Activated CD4-positive, alpha-beta T cell treated with anti-CD3 and anti-CD28 coated beads, Interleukin-2, amount 10 ng/mL, durations not matched to agents 7 days and 5 days (primary cell): ENCODE results near the gene TNFRSF1A. TPM values are rescaled to one million over a fixed set of nuclear protein-coding genes. Genes with fewer than 3 reads are reported as not detected.

Experiments
- total RNA-seq, 2 experiments: library from RNA; stranded (reverse); gene quantifications; one replicate each; pipeline ENCODE4 v1.2.3, GENCODE V29; 2021

The TNFRSF1A gene
- total RNA-seq, 2 experiments from 2014 or later = 59.3 to 64.4 TPM

Other genes starting within 250 kb of the TNFRSF1A start
- gene VWF, start 217.4 kb downstream of the TNFRSF1A start, total RNA-seq = not detected
- 1 to 10 TPM; 5.4 to 5.7 TPM for gene CD9, start 141.7 kb downstream of the TNFRSF1A start, total RNA-seq
- gene PLEKHG6, start 31.4 kb downstream of the TNFRSF1A start, total RNA-seq = not detected
- under 1 TPM; 0.54 to 0.67 TPM for gene SCNN1A, start 33.5 kb upstream of the TNFRSF1A start, total RNA-seq
- gene LTBR, start 42.1 kb upstream of the TNFRSF1A start, total RNA-seq = not detected
- 100 to 1,000 TPM; 115 to 134 TPM for gene CD27, start 102.9 kb upstream of the TNFRSF1A start, total RNA-seq
- gene TAPBPL, start 110.0 kb upstream of the TNFRSF1A start, total RNA-seq = 10 to 100 TPM; 45.8 to 47.9 TPM
- 10 to 100 TPM; 61.4 to 73.4 TPM for gene VAMP1, start 128.6 kb upstream of the TNFRSF1A start, total RNA-seq
- 100 to 1,000 TPM; 212 to 241 TPM for gene MRPL51, start 151.2 kb upstream of the TNFRSF1A start, total RNA-seq
- 100 to 1,000 TPM; 191 to 202 TPM for gene NCAPD2, start 152.0 kb upstream of the TNFRSF1A start, total RNA-seq
- 1,000 to 10,000 TPM; 4,459 to 4,958 TPM for gene GAPDH, start 192.4 kb upstream of the TNFRSF1A start, total RNA-seq
- 10 to 100 TPM; 28.3 to 30.4 TPM for gene IFFO1, start 214.0 kb upstream of the TNFRSF1A start, total RNA-seq
- 10 to 100 TPM; 74.1 to 76.4 TPM for gene NOP2, start 226.2 kb upstream of the TNFRSF1A start, total RNA-seq